Keratinocyte (primary cell): ENCODE results near the gene FLNC. TPM values are rescaled to one million over a fixed set of nuclear protein-coding genes. Genes with fewer than 3 reads are reported as not detected.

ENCODE experiments used
- DNase-seq: peaks from one replicate; pipeline ENCODE4 v3.0.0-alpha.2; 2011; ENCODE audit warnings: low read depth, missing footprints, low spot score
- FAIRE-seq: peaks from 2 replicates; lab custom pipeline; 2011; peaks lifted over from hg19 to GRCh38; lab: Jason Lieb, UNC
- H2AFZ ChIP-seq: 2 replicates; pipeline ENCODE4 v1.6.0; 2012; ENCODE audit warnings: low read length, control low read depth, inconsistent platforms; ENCODE audit not compliant: control insufficient read depth
- H3K27ac ChIP-seq: 2 replicates; pipeline ENCODE4 v1.5.1; 2011; ENCODE audit warnings: low read length; ENCODE audit not compliant: control insufficient read depth, insufficient read depth
- H3K27me3 ChIP-seq: 3 replicates; pipeline ENCODE4 v1.6.0; 2011; ENCODE audit warnings: low read length; ENCODE audit not compliant: control insufficient read depth, insufficient read depth; ENCODE audit errors: extremely low read depth
- H3K36me3 ChIP-seq, 2 experiments: 2 replicates in 1 of 2; 3 replicates in 1 of 2; pipeline ENCODE4 v1.5.1; 2011; ENCODE audit warnings: low read length in 2 of 2, mild to moderate bottlenecking in 1 of 2; ENCODE audit not compliant: control insufficient read depth in 2 of 2, insufficient read depth in 2 of 2; ENCODE audit errors: extremely low read depth in 1 of 2
- H3K4me1 ChIP-seq: 3 replicates; pipeline ENCODE4 v1.5.1; 2011; ENCODE audit warnings: low read length; ENCODE audit not compliant: control insufficient read depth, insufficient read depth; ENCODE audit errors: extremely low read depth
- H3K4me2 ChIP-seq: 3 replicates; pipeline ENCODE4 v1.6.0; 2011; ENCODE audit warnings: low read depth, low read length; ENCODE audit not compliant: control insufficient read depth, insufficient read depth; ENCODE audit errors: extremely low read depth
- H3K4me3 ChIP-seq, 3 experiments: fragments of 200-600 bp in 1 of 3; sonication (generic) in 1 of 3; 2 replicates in 2 of 3; 3 replicates in 1 of 3; pipeline ENCODE4 v1.5.1; 2011 to 2016; ENCODE audit warnings: low read length in 3 of 3, mild to moderate bottlenecking in 3 of 3, control low read depth in 2 of 3, inconsistent platforms in 1 of 3, low read depth in 1 of 3, mixed read lengths in 1 of 3, mixed run types in 1 of 3, moderate library complexity in 1 of 3; ENCODE audit not compliant: control insufficient read depth in 2 of 3, insufficient read depth in 2 of 3; ENCODE audit errors: extremely low read depth in 1 of 3
- H3K79me2 ChIP-seq: 2 replicates; pipeline ENCODE4 v1.6.0; 2012; ENCODE audit warnings: low read length; ENCODE audit not compliant: control insufficient read depth, insufficient read depth
- H3K9ac ChIP-seq: 3 replicates; pipeline ENCODE4 v1.6.0; 2011; ENCODE audit warnings: low read length; ENCODE audit not compliant: control insufficient read depth, insufficient read depth; ENCODE audit errors: extremely low read depth
- H3K9me1 ChIP-seq: 3 replicates; pipeline ENCODE4 v1.6.0; 2011; ENCODE audit warnings: low read length; ENCODE audit not compliant: control insufficient read depth, insufficient read depth; ENCODE audit errors: extremely low read depth
- H3K9me3 ChIP-seq: 2 replicates; pipeline ENCODE4 v1.5.1; 2012; ENCODE audit warnings: low read depth, low read length; ENCODE audit not compliant: control insufficient read depth
- H4K20me1 ChIP-seq: 3 replicates; pipeline ENCODE4 v1.6.0; 2011; ENCODE audit warnings: low read length; ENCODE audit not compliant: control insufficient read depth, insufficient read depth; ENCODE audit errors: extremely low read depth
- EZH2 ChIP-seq: IDR thresholded peaks from one replicate; pipeline ENCODE4 v1.6.1; 2012; ENCODE audit warnings: inconsistent platforms, mild to moderate bottlenecking, low read length, moderate library complexity
- dilution Hi-C: fragments of 300-500 bp; cut with MboI; formaldehyde crosslinking; loops from one replicate; pipeline ENCODE4 v1.7.0; 2020; ENCODE audit warnings: low sequenced_read_pairs; ENCODE audit not compliant: extremely low pct_ligation_motif_present
- polyA plus RNA-seq, 5 experiments: library from polyadenylated mRNA; depleted of rRNA in 3 of 5; stranded (reverse) in 3 of 5; stranded (forward) in 1 of 5; unstranded in 1 of 5; fragments of >200 nt; gene quantifications; 1 replicate in 1 of 5; 2 replicates in 3 of 5; 3 replicates in 1 of 5; pipeline versions ENCODE4 v1.2.1 to v1.2.3, GENCODE V29; 2011 to 2012; ENCODE audit warnings: missing spikeins in 2 of 5, low read depth in 1 of 5, low replicate concordance in 1 of 5
- TF ChIP-seq, protein P1 (sequence below), 3 experiments: IDR thresholded peaks in 1 of 3; conservative IDR thresholded peaks in 1 of 3; optimal IDR thresholded peaks in 1 of 3; 2 replicates in 2 of 3; 3 replicates in 1 of 3; pipeline versions ENCODE3 to v1.5.1; 2011; ENCODE audit warnings: low read length in 3 of 3, mild to moderate bottlenecking in 3 of 3, moderate library complexity in 2 of 3, control low read depth in 1 of 3, inconsistent platforms in 1 of 3; ENCODE audit not compliant: insufficient read depth in 2 of 3; ENCODE audit errors: extremely low read depth in 1 of 3

FLNC gene
- polyA plus RNA-seq, 1 donor (not counting 4 experiments of a cell fraction or from before 2014, with no cell fraction given), result 0.03 TPM

DNA sequence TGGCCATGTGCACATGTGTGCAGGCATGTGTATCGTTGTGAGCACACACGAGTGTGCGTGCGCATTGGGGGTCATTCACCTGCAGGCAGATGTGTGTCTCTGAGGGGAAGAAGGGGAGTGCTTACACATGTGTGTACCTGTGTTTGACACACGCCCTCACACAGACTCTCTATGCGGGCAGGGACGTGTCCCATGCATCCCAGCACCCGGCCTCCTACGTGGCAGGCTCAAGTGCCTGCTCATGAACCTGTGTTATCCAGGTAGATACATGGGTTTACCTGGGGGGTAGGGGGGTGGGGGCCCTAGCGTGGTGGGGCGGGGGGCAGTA is 61.7 kb downstream of the FLNC start:
- Histone ChIP-seq H3K4me3 (no peak overlapping the region), H3K36me3 (no peaks in the 10 kb centered on the region), H3K9ac (no peak overlapping the region), H2AFZ (no peak overlapping the region), H3K27ac (no peak overlapping the region), H3K79me2 (no peaks in the 10 kb centered on the region), H3K9me1 (no peaks in the 10 kb centered on the region), H4K20me1 (no peaks in the 10 kb centered on the region), H3K4me1 (peaks cover 25% of the 10 kb centered on the region), H3K4me2 (no peak overlapping the region), H3K9me3 (peaks cover 2% of the 10 kb centered on the region), H3K27me3 (no peaks in the 10 kb centered on the region)
- TF ChIP-seq EZH2, result no peak
- TF ChIP-seq, protein P1, sequence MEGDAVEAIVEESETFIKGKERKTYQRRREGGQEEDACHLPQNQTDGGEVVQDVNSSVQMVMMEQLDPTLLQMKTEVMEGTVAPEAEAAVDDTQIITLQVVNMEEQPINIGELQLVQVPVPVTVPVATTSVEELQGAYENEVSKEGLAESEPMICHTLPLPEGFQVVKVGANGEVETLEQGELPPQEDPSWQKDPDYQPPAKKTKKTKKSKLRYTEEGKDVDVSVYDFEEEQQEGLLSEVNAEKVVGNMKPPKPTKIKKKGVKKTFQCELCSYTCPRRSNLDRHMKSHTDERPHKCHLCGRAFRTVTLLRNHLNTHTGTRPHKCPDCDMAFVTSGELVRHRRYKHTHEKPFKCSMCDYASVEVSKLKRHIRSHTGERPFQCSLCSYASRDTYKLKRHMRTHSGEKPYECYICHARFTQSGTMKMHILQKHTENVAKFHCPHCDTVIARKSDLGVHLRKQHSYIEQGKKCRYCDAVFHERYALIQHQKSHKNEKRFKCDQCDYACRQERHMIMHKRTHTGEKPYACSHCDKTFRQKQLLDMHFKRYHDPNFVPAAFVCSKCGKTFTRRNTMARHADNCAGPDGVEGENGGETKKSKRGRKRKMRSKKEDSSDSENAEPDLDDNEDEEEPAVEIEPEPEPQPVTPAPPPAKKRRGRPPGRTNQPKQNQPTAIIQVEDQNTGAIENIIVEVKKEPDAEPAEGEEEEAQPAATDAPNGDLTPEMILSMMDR (optimal IDR thresholded peaks at IDR 0.05 in 1 of 3, IDR thresholded peaks at IDR 0.05 in 1 of 3, conservative IDR thresholded peaks at IDR 0.05 in 1 of 3; ENCODE audit: extremely low read depth in 1 of 3, insufficient read depth in 2 of 3, low read length in 3 of 3), result no peak
- dilution Hi-C loops, result no loop called here
- peak; percentile 17 for FAIRE-seq
- DNase-seq, result no peak

- H3K4me3 ChIP-seq, result no peak overlapping the region
- peak overlapping the region; percentile 67 for H3K4me2 ChIP-seq
- H2AFZ ChIP-seq, result peak overlapping the region; percentile 64
Measured at GRCh38 chr7:128892521-128893250, 62.5 kb downstream of the FLNC start.

More at GRCh38 chr7:128892521-128893250, 62.5 kb downstream of the FLNC start:
- Histone ChIP-seq H3K9me1 (no peaks in the 10 kb centered on the region), H4K20me1 (no peaks in the 10 kb centered on the region), H3K79me2 (no peaks in the 10 kb centered on the region), H3K27me3 (no peaks in the 10 kb centered on the region), H3K9ac (no peak overlapping the region), H3K36me3 (no peaks in the 10 kb centered on the region), H3K4me1 (peaks cover 31% of the 10 kb centered on the region), H3K9me3 (peaks cover 2% of the 10 kb centered on the region), H3K27ac (no peak overlapping the region)
- dilution Hi-C loops, result no loop called here
- TF ChIP-seq, protein P1 (optimal IDR thresholded peaks at IDR 0.05 in 1 of 3, IDR thresholded peaks at IDR 0.05 in 1 of 3, conservative IDR thresholded peaks at IDR 0.05 in 1 of 3; ENCODE audit: extremely low read depth in 1 of 3, insufficient read depth in 2 of 3, low read length in 3 of 3), result no peak
- TF ChIP-seq EZH2, result no peak
- no peak for FAIRE-seq
- DNase-seq, result no peak
